Mucosa of stomach (tissue), 1 donor: Measurements from ENCODE around the gene LMBR1.
"Not testable (repeated sequence)": the region's sequence is repeated elsewhere in the genome, so short reads cannot be mapped to it uniquely, and the experiment has no call there.

Source experiments
- H3K27me3 ChIP-seq: one replicate; pipeline ENCODE4 v1.7.0; 2013; ENCODE audit warnings: mild to moderate bottlenecking, low read length; ENCODE audit not compliant: control insufficient read depth, insufficient read depth
- H3K36me3 ChIP-seq: one replicate; pipeline ENCODE4 v1.7.0; 2013; ENCODE audit warnings: low read length; ENCODE audit not compliant: control insufficient read depth, insufficient read depth
- H3K4me1 ChIP-seq: one replicate; pipeline ENCODE4 v1.7.0; 2013; ENCODE audit warnings: mild to moderate bottlenecking, low read length; ENCODE audit not compliant: control insufficient read depth, insufficient read depth
- H3K4me3 ChIP-seq: one replicate; pipeline ENCODE4 v1.7.0; 2013; ENCODE audit warnings: low read length
- H3K9ac ChIP-seq: one replicate; pipeline ENCODE4 v1.7.0; 2013; ENCODE audit warnings: mild to moderate bottlenecking, low read length, moderate library complexity
- H3K9me3 ChIP-seq: one replicate; pipeline ENCODE4 v1.7.0; 2013; ENCODE audit warnings: mild to moderate bottlenecking, low read length, moderate library complexity; ENCODE audit not compliant: control insufficient read depth
- donor health status: Pancreatic carcinoma.

Gene LMBR1

DNA sequence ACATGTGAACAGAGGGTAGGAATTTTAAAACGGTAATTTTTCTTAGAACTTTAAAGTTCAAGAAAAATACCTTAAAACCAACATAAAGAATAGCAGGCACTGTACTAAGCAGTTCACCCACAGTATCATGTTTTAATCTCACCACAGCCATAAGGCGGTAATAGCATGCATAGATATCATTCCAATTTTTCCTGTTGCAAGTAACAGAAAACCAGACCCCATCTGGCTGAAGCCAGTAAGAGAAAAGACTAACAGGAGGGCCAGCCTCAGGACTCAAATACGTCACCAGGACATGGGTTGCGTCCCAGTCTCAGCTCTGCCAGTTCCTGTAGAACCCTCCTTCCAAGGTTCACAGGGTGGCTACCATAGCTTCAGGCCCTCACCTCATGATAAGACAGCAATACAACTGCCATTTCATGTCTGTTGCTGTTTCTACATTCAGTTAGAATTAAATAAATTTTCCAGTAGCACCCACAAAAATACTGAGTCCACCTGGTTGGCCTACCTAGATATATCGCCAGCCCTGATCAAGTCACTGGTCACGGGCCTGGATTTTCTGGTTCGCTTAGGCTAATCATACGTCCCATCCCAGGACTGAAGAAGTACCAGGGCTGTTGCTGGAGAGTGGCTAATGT is 254.4 kb downstream of the LMBR1 start:
- Histone ChIP-seq H3K36me3 (no peaks in the 10 kb centered on the region), H3K9ac (no peak overlapping the region), H3K4me1 (peaks cover 8% of the 10 kb centered on the region), H3K27me3 (no peaks in the 10 kb centered on the region), H3K4me3 (no peak overlapping the region), H3K9me3 (no peaks in the 10 kb centered on the region)

GRCh38 chr7:156637093-156637492 is 255.9 kb downstream of the LMBR1 start:
- not testable (repeated sequence) for H3K4me3 ChIP-seq, H3K36me3 ChIP-seq, H3K9me3 ChIP-seq, H3K27me3 ChIP-seq, H3K4me1 ChIP-seq, H3K9ac ChIP-seq

DNA sequence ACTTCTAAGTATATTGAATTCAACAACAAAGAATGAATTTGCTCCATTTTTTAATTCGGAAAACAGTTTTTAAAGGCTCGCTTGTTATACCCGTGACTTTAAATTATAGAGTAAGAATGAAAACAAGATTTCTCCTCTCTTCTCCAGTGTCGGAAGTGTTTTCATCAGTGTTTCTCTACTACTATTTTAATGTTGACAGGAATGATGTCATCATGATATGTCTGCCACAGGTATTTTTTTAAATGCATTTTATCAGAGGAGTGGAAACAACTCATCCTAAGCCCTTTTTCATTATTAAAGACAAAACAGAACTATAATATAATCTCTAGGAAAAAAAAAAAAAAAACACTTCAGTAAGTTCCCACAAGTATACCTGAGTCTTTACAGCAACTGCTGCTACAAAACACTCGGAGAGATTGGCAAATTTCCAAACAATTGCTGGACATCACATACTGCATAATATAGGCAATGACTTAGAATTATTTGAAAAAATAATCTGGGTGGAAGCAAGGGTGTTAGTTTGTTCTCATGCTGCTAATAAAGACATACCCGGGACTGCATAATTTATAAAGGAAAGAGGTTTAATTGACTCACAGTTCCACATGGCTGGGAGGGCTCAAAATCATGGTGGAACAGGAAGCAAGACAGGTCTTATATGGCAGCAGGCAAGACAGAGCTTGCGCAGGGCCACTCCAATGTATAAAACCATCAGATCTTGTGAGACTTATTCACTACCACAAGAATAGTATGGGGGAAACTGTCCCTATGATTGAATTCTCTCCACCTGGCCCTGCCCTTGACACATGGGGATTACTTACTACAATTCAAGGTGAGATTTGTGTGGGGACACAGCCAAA is 257.2 kb downstream of the LMBR1 start:
- H3K4me3 ChIP-seq: no peak overlapping the region
- no peak overlapping the region for H3K9ac ChIP-seq
- peaks cover 8% of the 10 kb centered on the region for H3K4me1 ChIP-seq
- no peaks in the 10 kb centered on the region for H3K36me3 ChIP-seq
- no peaks in the 10 kb centered on the region for H3K27me3 ChIP-seq
- no peaks in the 10 kb centered on the region for H3K9me3 ChIP-seq

- peaks cover 5% of the 10 kb centered on the region for H3K9me3 ChIP-seq
- no peaks in the 10 kb centered on the region for H3K4me1 ChIP-seq
- no peak overlapping the region for H3K4me3 ChIP-seq
- H3K27me3 ChIP-seq: no peaks in the 10 kb centered on the region
- H3K9ac ChIP-seq: no peak overlapping the region
- no peaks in the 10 kb centered on the region for H3K36me3 ChIP-seq
Observed at GRCh38 chr7:156634117-156634516, 258.9 kb downstream of the LMBR1 start.

GRCh38 chr7:156629873-156630272 is 263.1 kb downstream of the LMBR1 start:
- H3K4me1 ChIP-seq: no peaks in the 10 kb centered on the region
- no peaks in the 10 kb centered on the region for H3K27me3 ChIP-seq
- H3K9ac ChIP-seq: no peak overlapping the region
- H3K4me3 ChIP-seq: no peak overlapping the region
- no peaks in the 10 kb centered on the region for H3K36me3 ChIP-seq
- peaks cover 5% of the 10 kb centered on the region for H3K9me3 ChIP-seq

GRCh38 chr7:156628562-156628961 is 264.4 kb downstream of the LMBR1 start:
- Histone ChIP-seq H3K4me1 (no peaks in the 10 kb centered on the region), H3K4me3 (no peak overlapping the region), H3K9me3 (peaks cover 5% of the 10 kb centered on the region), H3K36me3 (no peaks in the 10 kb centered on the region), H3K9ac (no peak overlapping the region), H3K27me3 (no peaks in the 10 kb centered on the region)
